HFFc6 (cell line): Measurements from ENCODE around the gene HEATR9. TPM values are rescaled to one million over a fixed set of nuclear protein-coding genes. Genes with fewer than 3 reads are reported as not detected.

Experiments
- DNase-seq: peaks from one replicate; pipeline ENCODE4 v3.0.0-alpha.2; 2018
- H3K27ac Mint-ChIP-seq: 2 replicates; pipeline ENCODE4 v1.8.0; 2020; ENCODE audit warnings: mild to moderate bottlenecking, mixed read lengths
- H3K27me3 Mint-ChIP-seq: 2 replicates; pipeline ENCODE4 v1.8.0; 2021; ENCODE audit warnings: mild to moderate bottlenecking, moderate library complexity, mixed read lengths; ENCODE audit not compliant: insufficient read depth
- H3K36me3 Mint-ChIP-seq: 2 replicates; pipeline ENCODE4 v1.8.0; 2021; ENCODE audit warnings: low read depth, mixed read lengths
- H3K4me1 Mint-ChIP-seq: 2 replicates; pipeline ENCODE4 v1.8.0; 2020; ENCODE audit warnings: low read depth, mixed read lengths
- H3K4me3 Mint-ChIP-seq: 2 replicates; pipeline ENCODE4 v1.8.0; 2020; ENCODE audit warnings: mild to moderate bottlenecking, moderate library complexity, mixed read lengths
- H3K9me3 Mint-ChIP-seq: 2 replicates; pipeline ENCODE4 v1.8.0; 2020; ENCODE audit warnings: mild to moderate bottlenecking, mixed read lengths
- total RNA-seq, 6 experiments: library from RNA; stranded (reverse); fragmentation: NEBNext Ultra II Directional; extraction: Animal tissue kit (Norgen Biotek cat#: 25700); gene quantifications; 2 replicates in 1 of 6; 3 replicates in 5 of 6; pipeline ENCODE4 v1.2.3, GENCODE V29; 2021
- TF ChIP-seq, protein P1 (sequence below): fragments of 200-600 bp; sonication (generic); IDR thresholded peaks from 2 replicates; pipeline ENCODE4 v1.5.0; 2021; ENCODE audit warnings: antibody characterized with exemption, mild to moderate bottlenecking

HEATR9 gene
- total RNA-seq, 6 experiments from 2014 or later, result not detected

DNA sequence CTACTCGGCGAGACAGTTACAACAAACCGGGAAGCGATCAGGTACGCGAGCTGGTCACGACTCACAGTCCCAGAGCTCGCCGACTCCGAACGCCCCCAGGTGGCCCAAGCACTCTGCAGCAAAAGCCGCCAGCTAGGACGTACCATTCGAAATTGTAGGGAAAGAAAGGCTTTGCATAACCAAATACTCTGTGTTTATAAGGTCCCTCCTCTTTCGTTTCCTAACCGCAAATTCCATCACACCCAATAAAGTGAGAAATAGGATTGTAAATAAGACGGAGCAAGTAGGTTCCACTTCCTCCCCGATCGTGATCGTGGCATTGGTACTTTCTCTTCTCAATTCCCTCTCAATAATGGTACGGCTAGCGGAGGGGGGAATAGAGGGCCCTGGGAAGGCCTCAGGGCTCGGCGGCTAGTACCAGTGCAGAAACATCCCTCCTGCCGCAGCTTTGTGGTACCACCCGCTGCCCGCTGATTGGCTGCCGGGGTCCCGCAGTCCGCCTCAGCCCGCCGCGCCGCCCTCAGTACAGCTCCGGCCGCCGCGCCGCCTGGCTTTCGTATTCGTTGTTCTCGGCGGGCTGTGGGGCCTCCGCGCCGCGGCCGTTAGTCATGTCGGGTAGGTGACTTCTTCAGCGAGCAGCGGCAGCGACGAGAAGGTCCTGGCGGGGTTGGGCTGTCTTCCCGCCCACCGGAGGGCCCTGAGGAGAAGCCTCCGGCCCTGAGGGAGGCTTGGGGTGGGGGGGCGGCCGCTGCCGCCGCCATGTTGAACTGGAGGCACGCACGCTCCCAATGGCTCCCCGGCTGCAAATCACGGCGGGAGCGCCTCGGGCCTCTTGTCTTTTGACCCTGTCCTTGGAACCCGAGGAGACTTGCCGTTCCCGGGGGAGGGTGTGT is 59.5 kb downstream of the HEATR9 start, which contains the start of gene TAF15:
Gene TAF15 (plus strand): TSS at position 523 of the 893 bp plus-strand sequence. CDS start 86 bp downstream, at position 609.
- Mint-ChIP-seq H3K36me3 (peaks cover 6% of the 10 kb centered on the region), H3K27me3 (no peaks in the 10 kb centered on the region; the same call in none of the 2 replicates), H3K4me1 (peaks cover 55% of the 10 kb centered on the region), H3K9me3 (no peaks in the 10 kb centered on the region), H3K27ac (peak within 1 kb of the TSS; percentile 98), H3K4me3 (peak within 1 kb of the TSS; percentile 98)
- DNase-seq, result peak; percentile 99
- TF ChIP-seq, protein P1, sequence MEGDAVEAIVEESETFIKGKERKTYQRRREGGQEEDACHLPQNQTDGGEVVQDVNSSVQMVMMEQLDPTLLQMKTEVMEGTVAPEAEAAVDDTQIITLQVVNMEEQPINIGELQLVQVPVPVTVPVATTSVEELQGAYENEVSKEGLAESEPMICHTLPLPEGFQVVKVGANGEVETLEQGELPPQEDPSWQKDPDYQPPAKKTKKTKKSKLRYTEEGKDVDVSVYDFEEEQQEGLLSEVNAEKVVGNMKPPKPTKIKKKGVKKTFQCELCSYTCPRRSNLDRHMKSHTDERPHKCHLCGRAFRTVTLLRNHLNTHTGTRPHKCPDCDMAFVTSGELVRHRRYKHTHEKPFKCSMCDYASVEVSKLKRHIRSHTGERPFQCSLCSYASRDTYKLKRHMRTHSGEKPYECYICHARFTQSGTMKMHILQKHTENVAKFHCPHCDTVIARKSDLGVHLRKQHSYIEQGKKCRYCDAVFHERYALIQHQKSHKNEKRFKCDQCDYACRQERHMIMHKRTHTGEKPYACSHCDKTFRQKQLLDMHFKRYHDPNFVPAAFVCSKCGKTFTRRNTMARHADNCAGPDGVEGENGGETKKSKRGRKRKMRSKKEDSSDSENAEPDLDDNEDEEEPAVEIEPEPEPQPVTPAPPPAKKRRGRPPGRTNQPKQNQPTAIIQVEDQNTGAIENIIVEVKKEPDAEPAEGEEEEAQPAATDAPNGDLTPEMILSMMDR, result peak; percentile 80

DNA sequence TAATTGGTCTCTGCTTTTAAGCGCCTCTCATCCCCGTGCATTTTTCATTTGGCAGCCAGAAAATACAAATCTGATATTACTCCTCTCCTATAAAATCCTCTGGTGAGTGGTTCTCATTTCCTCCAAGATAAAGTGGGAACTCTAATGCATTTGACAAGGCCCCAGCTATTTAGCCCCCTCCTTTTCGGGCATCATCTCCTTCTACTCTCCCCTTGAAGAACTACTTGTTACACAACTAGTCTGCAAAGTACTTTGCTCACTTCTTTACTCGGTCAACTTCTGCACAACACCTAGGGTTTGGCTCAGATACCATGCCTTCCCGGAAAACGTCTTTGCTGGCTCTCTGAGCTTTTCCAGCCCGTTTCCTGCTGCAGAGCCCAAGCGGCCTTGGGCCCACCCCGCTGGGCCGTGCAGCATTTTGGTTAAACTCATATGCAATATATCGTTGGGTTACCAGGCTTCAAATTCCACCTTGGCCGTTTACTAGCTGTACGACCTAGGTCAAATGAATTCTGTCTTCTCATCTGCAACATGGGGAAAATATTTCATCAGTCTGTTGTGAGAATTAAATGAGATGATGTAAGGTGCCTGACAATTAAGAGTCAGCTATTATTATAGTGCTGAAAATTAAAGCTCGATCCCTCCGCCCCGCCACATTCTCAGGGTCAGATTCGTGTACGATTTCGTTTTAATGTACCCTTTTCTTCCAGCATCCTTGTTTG is 60.3 kb downstream of the HEATR9 start:
- DNase-seq, result no peak
- TF ChIP-seq, protein P1, result no peak
- Mint-ChIP-seq H3K9me3 (no peaks in the 10 kb centered on the region), H3K4me3 (peak overlapping the region; percentile 98), H3K27ac (peak overlapping the region; percentile 98), H3K36me3 (peaks cover 6% of the 10 kb centered on the region), H3K4me1 (peaks cover 51% of the 10 kb centered on the region), H3K27me3 (no peaks in the 10 kb centered on the region; the same call in none of the 2 replicates)

DNA sequence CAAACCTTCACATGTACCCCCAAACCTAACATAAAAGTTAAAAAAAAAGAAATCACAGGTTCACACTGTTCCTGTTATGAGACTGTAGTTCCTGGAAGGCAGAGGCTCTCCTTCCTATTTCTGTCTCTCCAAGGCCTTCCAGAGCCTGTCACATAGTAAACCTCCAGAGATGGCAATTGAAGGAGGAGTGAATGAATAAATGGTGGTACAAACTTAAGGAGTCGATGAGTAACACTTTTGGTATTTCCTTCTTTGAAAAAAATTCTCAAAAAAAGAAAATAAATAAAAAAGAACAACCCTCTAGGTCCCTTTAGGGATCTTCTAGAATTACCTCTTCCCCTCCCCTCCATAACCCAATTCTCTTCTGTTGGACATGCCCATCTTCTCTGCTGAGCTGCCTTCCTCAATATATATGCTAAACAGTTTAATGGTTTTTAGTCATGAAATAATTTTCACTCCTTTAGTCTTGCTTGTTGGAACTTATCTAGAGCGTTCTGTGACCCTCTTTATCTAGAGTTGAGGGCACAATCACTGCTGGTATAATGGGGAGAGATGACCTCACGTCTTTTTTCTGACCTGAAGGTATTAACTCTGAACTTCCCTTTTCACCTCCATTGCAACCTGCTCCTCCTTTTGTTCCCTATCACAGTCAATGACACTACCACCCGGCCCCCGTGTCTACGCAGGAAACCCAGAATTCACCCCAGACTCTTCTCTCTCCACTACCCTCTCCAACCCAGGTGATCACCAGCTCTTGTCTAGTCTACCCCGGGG is 61.1 kb downstream of the HEATR9 start:
- Mint-ChIP-seq H3K27me3 (no peaks in the 10 kb centered on the region; the same call in none of the 2 replicates), H3K27ac (peak overlapping the region; percentile 98), H3K36me3 (peaks cover 6% of the 10 kb centered on the region), H3K4me3 (peak overlapping the region; percentile 98), H3K9me3 (no peaks in the 10 kb centered on the region), H3K4me1 (peaks cover 44% of the 10 kb centered on the region)
- TF ChIP-seq, protein P1, result no peak
- DNase-seq, result peak; percentile 56

Other genes with a start within 250 kb of the HEATR9 start
- 1 to 10 TPM; 1.7 to 5.0 (median 1.8) TPM for gene RASL10B, start 137.3 kb downstream of the HEATR9 start, total RNA-seq
- gene GAS2L2, start 115.7 kb downstream of the HEATR9 start, total RNA-seq, result not detected
- gene C17orf50, start 108.0 kb downstream of the HEATR9 start, total RNA-seq, result not detected
- not detected for gene MMP28, start 73.2 kb downstream of the HEATR9 start, total RNA-seq
- gene TAF15, start 59.4 kb downstream of the HEATR9 start, total RNA-seq, result 100 to 1,000 TPM; 132 to 170 (median 146) TPM
- gene CCL5, start 11.5 kb upstream of the HEATR9 start, total RNA-seq, result under 1 TPM in 1 of 6 experiments, not detected in 5; 0.19 TPM
- gene RDM1, start 61.9 kb upstream of the HEATR9 start, total RNA-seq, result under 1 TPM in 4 of 6 experiments, not detected in 2; 0.23 to 0.76 (median 0.53) TPM
- not detected for gene LYZL6, start 74.8 kb upstream of the HEATR9 start, total RNA-seq
- gene CCL16, start 112.6 kb upstream of the HEATR9 start, total RNA-seq, result not detected
- not detected for gene CCL14, start 117.8 kb upstream of the HEATR9 start, total RNA-seq
- gene CCL15, start 132.7 kb upstream of the HEATR9 start, total RNA-seq, result not detected
- not detected for gene CCL23, start 149.1 kb upstream of the HEATR9 start, total RNA-seq
- gene CCL18, start 195.4 kb upstream of the HEATR9 start, total RNA-seq, result not detected
- gene CCL3, start 221.3 kb upstream of the HEATR9 start, total RNA-seq, result not detected
- not detected for gene CCL4, start 234.9 kb upstream of the HEATR9 start, total RNA-seq